Measurements from ENCODE around the gene CIB2.

The CIB2 gene

DNA sequence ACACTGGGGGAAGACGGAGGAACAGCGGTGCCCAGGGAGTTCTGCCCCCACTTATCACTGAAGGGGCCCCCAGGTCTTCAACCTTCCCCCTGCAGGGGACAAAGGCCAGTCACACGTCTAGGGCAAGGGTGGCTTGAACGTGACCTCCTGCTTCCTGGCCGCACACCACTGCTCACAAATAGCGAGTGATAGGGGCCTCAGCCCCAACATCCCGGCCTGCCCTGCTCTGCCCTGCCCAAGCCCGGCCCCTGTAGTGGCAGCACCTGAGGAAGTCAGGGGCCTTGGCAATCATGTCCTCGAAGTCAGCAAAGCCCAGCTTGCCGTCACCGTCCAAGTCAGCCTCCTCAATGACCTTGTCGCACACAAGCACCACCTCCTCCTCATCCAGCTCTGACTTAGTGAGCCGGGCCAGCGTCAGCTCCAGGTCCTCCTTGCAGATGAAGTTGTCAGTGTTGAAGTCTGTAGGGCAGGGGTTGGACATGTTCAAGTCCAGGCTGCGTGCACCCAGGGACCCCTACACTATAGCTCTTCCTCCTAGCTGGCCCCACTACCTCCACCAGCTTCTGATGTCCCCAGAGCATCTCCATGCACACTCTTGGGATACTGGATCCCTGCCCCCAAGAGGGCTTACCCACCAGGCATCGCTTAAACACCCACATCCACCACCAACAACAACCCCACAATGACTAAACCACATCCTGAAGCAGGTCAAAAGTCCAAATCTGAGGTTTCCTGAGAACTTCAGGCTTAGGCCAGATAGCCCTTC, 25.6 kb downstream of the CIB2 start:
- DNase-seq: no peak

DNA sequence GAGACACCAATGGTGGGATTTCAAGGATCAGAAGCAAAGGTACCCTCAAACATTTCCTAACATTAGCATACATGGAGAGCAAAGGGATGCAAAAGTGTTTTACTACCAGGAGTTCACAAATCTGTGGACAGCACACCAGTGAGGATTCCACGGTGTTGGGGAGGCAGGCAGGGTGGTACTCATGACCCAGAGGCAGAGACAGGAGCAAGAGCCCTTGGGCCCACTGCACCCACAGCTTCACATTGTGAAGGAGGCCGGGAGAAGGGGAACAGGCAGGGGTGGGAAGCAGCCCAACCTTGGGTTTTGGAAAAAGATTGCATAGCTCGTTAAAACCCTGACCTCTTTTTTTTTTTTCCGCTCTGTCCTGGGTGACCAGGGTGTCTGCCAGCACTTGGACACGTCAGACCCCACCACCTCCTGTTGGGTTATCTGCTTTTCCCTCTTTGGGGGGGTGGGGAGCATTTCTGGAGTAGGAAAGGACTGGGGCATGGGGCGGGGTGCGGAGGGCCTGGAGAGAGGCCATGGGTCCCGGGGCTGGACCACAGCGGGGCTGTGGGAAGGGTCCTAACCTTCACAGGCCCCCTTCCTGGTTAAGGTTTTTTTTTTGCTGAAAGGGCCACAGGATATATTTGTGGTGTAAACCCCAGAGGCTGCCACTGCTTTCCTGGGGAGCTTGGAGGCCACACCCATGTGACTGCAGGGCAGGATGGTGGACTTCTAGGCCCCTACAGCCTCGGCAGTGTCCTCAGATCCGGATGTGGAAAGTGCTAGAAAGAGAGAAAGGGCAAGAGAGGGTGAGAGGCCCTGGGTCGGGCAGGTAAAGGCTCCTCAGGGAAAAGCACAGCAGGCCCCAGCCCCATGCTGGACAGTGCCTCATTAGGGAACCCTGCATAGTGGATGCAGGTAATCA, 26.4 kb downstream of the CIB2 start:
- no peak for DNase-seq

DNA sequence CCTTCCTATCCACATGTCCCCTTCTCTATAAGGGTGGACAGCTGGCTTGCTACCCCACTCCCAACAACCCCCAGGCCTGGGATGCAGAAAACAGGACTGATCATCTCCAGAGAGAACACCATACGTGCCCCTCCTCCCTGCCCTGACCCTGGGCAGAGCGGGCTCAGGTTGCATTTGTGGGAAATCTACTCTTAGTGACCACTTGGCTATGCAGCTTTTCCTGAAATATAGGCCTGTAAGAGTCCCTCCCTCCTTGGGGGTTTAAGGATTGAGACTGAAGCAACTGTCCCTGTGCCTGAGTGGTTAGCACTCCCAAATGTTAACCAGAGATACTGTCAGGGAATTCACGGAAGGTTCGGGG, 27.1 kb downstream of the CIB2 start:
- DNase-seq: no peak

DNA sequence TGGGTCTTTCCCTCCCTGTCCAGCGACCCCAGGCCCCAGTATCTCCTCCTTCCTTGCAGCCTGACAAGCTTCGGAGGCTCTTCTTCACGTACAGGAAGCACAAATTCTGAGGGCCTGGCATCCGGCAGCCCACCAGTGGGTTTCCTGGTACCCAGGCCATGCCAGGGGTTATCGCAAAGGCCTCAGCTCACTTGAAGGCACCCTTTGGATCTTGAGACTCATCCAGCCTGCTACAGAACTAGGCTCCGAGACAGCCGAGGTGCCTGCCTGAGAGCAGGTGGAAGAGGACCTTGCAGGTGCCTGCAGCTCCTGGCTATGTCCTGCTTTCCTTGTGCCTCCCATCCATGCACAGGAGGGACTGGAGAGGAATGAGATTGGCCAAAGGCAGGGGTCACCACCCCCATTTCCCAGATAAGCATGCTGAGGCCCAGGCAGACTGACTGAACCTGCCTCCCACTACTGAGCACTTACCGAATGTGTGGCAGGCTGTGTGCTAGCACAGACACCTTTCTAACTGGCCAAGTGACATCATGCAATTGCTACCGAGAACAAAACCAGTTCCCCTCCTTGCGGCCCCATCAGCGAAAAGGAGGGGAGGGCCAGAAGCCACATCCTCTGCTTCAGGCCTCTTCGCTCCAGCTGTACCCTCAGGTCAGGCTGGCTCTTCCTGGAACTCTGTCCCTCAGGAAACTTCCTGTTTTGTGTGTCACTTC, 27.7 kb downstream of the CIB2 start:
- DNase-seq: no peak

DNA sequence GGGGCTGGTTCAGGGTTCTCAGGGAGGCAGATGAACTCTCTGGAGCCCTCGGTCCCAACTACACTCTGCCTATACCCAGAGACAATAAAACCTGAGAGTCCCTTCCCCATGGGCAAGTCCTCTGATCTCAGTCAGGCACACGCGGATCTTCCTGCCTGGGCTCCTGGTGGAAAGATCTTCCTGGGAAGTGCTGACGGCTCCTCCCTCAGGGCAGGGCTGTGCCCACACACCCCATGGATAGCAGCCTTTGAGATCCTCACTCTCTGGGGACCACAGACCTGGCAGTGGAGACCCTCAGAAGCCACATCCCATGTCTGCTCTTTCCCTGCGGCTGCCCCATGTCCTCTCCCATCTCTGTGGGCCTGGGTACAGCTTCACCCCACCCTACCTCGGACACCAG, 28.5 kb downstream of the CIB2 start:
- no peak for DNase-seq

DNA sequence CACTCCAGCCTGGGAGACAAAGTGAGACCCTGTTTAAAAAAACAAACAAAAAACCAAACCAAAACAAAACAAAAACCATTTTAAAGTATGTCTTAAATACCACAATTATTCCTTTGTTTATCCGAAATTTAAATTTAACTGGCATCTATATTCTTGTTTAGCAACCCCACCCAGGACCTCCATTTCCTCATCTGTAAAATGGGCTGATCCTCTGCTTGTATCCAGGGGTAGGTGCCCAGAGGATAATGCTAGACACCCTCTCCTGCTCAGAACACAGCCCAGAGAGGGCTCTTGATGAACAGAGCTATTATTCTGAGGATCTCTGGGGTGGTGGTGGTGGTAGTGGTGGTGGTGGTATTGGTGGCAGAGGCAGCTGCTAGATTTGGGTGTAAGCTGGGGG, 29.0 kb downstream of the CIB2 start:
- no peak for DNase-seq

DNA sequence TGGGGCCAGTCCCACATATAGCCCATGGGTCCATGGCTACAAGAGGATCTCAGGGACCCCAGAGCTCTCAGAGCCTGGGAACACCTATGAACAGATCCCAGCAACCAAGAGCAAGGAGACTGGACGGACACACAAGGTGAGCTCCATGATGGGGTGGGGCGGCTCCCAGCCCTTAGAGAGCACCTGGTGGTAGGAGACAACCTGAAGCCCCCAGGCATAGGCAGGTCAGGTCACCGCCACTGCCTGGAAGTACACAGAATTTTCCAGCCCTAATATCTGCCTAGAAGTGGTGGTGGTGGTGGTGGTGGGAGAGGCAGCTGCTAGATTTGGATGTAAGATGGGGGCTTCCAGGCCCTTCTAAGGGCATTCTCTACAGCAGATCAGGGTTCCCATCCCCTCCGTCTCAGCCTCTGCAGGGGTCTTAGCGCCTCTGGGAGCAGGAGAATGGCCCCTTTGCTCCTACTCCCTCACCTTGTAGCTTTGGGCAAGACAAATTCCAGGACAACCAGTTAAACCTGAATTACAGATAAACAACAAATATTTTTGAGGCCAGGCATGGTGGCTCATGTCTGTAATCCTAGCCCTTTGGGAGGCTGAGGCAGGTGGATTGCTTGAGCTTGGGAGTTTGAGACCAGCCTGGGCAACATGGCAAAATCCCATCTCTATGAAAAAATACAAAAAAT, 29.7 kb downstream of the CIB2 start:
- no peak for DNase-seq

DNA sequence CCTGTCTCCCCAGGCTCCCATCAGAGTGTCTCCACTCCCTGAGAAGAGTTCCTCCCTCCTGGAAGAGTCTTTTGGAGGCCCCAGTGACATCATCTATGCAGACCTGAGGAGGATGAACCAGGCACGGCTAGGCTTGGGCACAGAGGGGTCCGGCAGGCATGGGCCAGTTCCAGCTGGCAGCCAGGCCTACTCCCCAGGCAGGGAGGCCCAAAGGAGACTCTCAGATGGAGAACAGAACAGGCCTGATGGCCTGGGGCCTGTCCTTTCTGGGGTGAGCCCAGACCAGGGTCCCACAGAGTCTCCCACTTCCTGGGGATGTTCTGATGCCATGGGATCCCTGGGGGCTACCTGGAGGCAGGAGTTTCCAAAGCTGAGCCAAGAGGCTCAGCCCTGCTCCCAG, 30.4 kb downstream of the CIB2 start:
- no peak for DNase-seq

DNA sequence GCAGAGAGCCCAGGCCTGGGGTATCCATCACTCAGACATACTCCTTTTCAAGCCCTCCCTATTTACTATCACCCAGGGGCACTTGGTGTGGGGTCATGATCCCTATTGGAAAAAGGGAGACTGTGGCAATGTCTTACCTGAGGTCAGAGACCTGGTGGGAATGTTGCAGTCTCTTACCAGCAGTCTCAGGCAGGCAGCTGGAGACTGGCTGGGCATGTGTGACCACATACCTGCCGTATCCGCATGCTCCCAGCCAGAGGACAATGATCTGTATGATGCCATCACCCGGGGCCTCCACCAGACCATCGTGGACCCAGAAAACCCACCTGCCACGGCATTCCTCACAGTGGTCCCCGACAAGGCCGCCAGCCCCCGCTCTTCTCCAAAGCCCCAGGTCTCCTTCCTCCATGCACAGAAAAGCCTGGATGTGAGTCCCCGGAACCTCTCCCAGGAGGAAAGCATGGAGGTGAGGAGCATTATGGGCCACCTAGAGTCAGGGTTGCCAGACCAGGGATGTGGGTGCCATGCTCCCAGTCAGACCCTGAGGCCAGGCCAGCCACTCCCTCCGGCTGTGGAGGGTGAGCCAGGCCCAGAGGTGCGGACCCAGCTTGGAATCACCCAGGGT, 33.0 kb downstream of the CIB2 start:
- DNase-seq: no peak

DNA sequence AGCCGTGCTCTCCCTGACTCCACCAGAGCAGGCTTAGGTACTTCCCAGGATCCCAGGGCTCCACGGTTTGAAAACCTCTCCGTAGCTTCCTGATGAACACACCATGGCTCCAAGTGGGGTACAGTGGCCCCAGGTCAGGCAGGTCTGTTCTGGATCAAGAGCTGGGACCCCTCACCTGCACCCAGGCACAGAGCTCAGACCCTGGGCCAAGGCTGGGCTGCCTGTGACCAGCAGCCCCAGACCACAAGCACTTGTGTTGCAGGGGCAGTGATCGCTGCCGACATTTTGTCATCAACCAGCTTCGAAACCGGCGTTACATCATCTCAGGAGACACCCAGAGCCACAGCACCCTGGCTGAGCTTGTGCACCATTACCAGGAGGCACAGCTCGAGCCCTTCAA, 33.6 kb downstream of the CIB2 start:
- DNase-seq: no peak

DNA sequence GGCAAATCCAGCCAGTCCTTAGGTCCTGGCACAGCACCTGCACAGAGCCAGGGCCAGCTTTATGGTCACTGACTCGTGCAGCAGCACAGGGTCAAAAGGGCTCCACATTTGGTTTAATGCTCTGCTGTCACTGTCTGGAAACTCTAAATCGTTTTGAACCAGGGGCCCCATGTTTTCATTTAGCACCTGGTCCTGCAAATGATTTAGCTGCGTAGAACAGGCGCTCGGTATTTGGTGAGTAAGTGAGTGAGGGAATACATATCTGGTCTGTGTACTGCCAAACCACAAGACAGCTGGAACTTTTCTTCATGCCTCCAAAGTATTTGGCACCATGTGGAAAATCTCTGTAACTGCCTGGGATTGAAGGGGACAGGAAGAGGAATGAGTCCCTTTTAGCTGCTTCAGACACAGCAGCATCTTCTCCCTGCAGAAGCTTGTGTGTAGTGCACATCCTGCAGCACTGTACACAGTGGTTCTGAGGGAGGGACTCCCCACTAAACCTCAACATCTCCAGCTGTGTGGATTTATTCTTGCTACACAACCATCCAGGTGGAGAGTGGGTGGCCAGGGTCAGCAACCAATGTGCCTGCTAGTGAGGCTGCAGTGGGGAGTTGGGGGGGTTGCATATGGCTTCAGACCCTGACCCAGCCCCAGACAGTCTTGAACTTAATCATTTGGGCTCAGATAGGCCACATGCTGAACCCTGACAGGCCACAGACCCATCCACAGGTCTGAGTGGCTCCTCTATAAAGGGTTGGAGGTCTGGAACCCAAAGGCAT, 37.8 kb downstream of the CIB2 start:
- DNase-seq: no peak

DNA sequence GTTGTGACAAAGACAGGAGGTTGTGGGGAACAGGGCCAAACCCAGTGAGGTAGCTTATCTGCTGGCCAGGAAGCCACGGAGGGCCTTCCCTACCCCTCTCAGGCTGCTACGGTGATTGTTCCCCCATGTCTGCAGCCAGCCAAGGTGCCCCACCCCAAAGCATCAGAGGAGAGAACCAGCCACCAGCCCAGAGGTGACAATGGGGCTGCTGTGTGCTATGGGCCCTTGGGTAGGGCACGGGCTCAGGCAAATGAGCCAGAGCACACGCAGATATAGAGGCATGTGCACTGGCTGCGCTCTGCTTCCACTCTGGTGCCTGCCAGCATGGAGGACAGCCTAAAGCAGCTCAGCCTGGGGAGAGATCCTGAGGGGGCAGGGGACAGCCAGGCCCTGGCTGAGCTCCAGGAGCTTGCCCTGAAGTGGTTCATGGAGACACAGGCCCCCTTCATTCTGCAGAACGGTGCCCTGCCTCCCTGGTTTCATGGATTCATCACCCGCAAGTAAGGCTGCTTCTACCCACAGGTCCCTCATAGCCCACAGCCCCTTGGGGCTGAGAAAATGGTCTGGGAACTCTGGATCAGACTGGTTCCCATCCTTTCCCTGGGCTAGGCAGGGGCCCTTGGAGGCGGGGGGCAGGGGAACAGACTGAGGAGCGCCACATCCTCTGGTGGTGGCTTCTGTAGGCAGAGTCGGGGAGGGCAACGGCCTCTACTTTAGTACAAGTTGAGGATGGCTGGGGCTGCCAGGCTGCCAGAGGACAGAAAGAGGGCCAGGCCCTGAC, 38.8 kb downstream of the CIB2 start, which contains the start of gene SH2D7:
SH2D7 (plus strand) TSS at position 301 of the 781 bp plus-strand sequence; CDS start at position 325, 24 bp downstream.
- DNase-seq: no peak

DNA sequence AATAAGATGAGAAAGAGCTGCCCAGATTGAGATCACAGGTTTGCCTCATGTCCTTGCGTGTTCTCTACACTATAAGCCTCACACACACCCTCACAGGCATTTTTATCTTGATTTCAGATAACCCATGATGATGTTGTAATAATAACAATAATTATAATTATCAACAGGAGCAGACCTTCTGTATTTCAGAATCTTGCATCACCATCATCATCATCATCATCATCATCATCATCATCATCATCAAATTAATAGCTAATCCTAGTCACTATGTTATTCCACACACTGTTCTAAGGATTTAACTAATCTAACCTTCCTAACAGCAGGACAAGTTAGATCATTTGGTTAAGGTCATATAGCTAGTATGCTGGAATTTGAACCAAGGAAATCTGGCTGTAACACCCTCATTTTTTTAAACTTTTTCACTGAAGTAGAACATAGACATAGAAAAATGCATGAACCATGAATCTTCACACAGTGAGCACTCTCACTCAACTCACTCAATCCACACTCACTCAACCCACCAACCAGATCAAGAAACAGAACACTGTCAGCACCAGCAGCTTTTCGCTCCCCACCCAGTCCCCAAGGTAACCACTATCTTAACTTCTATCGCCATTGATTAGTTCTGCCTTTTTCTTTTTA, 40.7 kb downstream of the CIB2 start:
- no peak for DNase-seq

DNA sequence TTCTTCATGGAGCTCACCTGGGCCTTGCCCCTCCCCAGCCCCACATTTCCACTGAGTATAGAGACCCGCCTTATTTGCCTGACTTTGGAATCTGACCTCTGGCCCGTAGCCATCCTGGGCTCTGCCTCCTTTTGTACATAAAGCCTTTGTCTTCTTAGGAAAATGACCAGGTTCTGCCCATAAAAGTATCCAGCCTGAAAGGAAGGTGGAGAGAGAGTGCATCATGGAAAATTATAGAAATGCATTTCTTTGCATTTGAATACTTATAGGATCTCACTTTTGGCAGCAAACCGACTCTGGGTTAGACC, 42.5 kb downstream of the CIB2 start:
- no peak for DNase-seq

DNA sequence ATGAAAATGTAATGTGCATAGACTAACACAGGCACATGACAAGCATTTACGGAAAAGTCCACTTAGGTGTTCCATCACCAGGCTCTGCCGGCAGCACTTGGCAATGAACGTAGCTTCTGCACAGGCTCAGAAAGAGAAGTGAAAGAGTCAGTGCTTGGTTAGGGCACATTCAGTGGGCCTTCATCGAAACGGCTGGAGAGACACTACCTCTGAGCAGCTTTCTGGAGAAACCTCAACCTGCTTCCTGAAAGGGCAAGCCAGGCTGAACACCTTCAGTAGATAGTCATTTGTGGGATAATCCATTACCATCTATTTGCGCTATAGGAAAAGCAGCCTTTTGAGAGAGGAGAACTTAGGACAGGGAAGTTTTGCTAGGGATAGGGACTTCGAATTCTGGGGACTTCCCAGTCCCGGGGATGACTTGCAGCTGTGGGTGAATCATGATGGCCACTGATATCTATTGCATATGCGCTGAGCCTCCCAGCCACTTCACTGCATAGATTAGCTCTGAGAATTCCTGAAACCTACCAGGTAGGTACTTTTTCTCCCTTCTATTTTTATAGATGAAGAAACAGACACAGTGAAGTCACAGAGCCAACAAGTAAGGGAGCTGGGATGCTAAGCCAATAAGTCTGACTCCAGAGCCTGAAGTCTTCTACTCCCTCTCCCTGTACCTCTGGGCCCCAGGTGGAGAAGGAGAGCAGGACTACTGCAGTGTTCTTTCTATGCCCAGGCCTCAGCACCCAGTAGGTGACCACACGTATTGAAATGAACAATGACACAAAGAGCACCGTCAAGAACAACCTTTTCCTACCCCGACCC, 43.1 kb downstream of the CIB2 start:
- DNase-seq: no peak

DNA sequence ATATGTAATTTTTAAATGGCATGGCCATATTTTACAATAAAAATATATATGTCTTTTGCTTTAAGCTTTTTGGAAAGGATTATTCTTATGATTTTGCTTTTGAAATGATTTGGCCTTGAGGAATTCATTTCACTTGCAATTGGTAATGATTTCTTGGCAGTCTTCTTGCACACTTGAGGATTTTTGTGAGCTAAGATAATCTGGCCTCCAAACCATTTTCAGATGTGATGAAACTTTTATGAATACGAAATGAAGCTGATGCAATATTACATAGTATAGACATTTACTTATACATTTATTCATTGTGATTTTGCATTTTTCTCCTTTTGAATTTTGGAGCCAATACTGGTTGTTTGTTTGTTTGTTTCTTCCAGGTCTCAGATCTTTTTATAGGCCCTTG, 45.3 kb downstream of the CIB2 start:
- no peak for DNase-seq

DNA sequence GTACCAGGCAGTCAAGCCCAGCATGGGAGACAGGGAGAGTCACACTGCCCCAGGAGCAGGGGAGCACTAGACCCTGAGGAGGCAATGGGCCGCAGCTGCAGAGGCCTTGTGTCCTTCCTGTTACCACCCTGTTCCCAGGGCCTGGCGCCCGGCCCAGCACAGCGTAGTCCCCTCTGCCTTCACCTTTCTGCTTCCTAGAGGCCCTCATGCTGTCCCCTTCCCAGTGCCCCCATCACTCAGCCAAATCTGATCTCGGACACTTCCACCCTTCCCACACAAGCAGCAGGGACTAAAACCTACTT, 46.8 kb downstream of the CIB2 start:
- no peak for DNase-seq

DNA sequence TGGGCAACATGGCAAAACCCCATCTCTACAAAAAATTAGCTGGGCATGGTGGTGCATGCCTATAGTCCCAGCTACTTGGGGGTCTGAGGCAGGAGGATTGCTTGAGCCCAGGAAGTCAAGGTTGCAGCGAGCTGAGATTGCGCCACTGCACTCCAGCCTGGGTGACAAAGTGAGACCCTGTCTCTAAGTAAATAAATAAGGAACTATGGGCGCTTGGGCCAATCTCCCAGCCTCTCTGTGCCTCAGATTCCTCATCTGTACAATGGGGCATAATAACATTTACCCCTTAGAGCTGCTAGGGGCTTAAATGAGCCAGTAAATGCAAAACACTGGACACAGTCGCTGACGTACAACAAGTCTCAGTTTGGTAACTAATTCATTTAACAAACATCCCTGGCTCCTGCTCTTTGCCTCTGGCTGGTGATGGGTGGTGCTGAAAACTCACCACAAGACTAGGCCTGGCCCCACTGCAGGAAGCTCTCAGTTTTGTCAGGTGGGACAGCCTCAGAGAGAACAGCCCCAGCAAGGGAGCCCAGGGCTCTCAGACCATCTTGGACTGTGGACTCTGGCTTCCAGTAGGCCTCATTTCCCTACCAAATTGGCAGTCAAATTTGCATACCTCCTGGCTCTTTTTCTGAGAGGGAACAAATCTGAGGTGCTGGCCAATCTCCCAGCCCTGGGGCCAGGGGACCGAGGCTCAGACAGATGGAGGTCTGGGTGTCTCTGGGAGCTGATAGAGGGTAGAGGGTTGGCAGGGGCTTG, 47.4 kb downstream of the CIB2 start:
- no peak for DNase-seq

DNA sequence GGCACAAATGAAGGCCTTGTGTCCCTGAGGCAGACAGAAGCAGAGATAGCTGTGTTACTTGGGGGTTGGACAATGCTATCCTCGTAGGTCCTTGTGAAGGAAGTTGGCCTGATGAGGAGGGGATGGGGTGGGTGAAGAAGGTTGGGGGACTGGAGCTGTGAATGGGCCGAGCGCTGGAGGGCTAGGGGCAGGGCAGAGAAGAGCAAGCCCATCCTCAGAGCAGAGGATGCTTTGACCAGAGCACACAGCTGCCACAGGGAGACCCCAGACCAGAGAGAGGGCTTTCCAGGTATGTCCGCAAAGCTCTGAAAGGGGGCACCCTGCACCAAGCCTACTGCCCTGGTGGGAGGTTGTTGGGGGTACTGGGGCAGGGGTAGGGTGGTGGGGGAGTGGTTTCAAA, 48.1 kb downstream of the CIB2 start:
- DNase-seq: no peak
